DLD1 (cell line): ENCODE results near the gene HAUS2.

ENCODE experiments used
- in situ Hi-C: cut with HindIII; loops from 2 replicates; pipeline ENCODE4 v1.10.0; 2017; ENCODE audit warnings: low sequenced_read_pairs

Gene HAUS2

DNA sequence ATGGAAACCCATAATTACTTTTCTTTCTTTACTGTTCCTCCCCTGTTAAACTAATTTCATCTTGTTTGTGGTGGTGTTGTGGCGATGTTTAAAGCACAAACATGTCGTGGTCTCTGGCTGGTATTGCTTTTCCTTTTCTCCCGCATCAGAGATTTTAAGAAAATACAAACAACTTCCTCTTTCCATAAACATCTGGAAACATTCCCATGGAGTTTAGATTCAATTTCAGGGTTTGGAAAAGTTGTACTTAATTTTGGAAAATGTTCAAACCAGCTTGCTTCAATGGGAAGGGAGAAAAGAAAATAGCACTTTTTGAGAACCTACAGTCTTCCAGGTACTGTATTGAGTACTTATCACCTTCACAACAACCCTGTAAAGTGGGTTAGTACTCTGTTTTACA lies 57.2 kb downstream of the HAUS2 start:
- in situ Hi-C loops, result no loop called here

DNA sequence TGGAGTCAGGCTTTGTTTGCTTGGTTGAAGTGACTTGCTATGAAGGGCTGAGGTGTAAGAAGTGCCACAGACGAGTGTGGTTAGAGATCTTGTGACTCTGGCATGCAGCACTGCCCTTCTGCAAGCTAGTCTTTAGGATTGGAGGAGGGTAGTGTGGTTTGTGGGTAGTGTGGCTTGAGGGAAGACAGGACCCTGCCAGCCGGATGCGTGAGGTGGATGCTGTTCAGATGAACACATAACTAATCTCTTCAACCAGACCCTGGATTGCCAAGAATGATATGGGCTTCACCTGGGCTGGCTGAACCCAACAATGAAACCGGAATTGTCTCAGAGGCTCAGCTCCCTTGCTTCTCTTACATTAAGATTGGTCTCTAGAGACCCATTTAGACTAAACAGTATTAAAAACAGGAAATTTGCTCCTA lies 59.5 kb downstream of the HAUS2 start:
- in situ Hi-C loops, result no loop called here

DNA sequence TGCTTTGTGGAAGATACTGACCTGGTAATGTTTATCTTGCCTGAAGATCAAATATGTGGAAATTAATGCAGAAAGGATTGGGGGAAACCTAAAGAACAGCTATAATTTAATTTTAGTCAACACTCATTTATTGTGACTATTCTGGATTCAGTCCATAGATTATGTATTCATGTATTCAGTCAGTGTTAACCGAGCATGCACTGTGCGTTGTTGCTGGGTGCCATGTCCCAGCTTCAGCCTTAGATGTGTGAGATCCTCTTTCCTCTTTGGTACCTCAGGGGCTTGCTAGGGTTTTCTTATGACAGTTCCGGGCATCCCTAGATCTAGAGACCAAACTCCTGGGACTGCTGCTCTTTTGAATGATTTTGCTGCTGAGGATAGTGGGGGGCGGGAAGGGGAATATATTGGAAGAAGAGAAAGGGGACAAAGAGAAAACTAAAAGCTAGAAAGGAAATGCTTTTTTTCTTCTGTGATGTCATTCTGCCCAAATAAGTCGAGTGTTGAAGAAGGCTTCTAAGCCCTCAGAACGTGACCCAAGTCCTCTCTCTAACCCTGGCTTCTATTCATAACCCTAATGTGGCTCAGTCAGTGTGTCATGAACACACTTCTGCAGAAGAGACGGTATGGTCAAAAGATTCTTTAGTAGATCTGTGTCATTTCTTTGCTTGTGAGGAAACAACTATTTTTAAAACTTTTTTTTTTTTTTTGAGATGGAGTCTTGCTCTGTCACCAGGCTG lies 60.3 kb downstream of the HAUS2 start:
- in situ Hi-C loops, result no loop called here

DNA sequence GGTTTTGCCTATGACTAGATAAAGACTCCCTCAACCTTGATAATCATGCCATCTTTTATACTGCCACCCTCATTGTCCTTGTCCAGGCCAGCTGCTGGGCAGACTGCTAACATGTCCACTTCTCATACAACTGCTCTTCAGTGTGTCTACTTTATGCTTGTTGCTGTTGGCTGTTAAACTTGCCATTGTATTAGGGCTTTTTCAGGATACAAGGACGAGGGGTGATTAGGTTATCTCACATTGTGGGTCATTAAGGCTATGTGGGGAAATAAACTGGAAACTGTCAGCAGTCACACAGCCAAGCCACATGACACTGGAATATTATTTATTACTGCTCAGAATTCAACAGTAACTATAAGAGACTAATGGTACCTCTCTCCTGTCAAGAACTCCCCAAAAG lies 62.9 kb downstream of the HAUS2 start:
- in situ Hi-C loops, result no loop called here

GRCh38 chr15:42612367-42612912 lies 63.8 kb downstream of the HAUS2 start:
- in situ Hi-C loops, result no loop called here

DNA sequence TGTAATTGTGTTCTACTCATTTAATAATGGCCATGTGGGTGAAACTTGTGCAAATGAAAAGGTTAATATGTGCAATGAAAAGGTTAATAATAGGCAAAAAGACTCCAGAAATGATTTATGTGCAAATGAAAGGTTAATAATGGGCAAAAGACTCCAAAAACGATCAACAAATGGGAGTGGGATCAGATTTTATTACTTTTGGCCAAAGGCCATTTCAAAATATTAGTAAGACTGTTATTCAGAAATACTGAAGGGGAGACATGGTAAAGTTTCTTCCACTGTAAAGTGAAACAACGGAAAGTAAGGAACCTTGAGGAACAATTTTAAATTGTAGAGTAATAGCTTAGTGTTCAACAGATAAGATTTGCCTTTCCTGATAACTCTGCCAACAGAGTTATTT lies 67.5 kb downstream of the HAUS2 start:
- in situ Hi-C loops, result no loop called here
